Activated CD4-positive, alpha-beta T cell treated with anti-CD3 and anti-CD28 coated beads, Interleukin-2, amount 50 U/mL, for 4 hours (primary cell): Measurements from ENCODE around the gene SMOC2.

Source experiments
- DNase-seq, 2 experiments: peaks; one replicate each; pipeline ENCODE4 v3.0.0-alpha.2; 2020

Gene SMOC2

DNA sequence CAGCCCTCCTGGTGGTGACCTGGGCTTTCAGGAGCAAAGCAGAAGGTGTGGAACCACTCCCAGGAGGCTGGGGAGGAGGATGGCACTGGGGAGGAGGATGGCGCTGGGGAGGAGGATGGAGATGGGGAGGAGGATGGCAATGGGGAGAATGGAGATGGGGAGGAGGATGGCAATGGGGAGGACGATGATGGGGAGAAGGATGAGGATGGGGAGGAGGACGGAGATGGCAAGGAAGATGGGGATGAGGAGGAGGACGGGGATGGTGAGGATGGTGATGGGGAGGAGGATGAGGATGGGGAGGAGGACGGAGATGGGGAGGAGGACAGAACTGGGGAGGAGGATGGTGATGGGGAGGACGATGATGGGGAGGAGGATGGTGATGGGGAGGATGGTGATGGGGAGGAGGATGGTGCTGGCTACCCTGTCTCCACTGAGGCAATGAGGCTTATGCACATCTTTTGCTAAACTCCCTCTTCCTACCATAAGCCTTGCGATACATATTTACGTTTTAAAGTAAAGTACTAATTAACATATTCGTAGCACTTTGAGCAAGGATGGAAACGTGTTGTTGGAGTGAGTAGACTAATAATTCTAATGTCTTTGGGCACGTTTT, 7.4 kb downstream of the SMOC2 start:
- no peak for DNase-seq

DNA sequence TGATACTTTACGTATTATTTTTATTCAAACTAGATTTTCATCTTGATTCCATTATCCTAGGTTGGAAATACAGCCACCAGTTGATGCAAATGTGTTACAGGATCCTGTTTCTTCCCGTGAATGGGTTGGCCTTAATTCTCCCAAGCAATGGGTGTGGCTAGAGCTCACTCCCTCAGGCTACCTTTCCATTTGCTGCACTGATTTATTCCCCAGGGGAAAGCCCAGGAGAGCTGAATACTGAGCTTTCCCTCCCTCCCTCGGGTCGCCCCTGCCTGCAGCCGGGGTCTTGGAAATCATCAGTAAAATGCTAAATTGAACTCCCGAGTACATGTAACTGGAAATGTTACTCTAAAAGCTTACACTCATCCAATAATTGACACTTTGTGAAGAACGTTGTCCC, 9.9 kb downstream of the SMOC2 start:
- DNase-seq: no peak

DNA sequence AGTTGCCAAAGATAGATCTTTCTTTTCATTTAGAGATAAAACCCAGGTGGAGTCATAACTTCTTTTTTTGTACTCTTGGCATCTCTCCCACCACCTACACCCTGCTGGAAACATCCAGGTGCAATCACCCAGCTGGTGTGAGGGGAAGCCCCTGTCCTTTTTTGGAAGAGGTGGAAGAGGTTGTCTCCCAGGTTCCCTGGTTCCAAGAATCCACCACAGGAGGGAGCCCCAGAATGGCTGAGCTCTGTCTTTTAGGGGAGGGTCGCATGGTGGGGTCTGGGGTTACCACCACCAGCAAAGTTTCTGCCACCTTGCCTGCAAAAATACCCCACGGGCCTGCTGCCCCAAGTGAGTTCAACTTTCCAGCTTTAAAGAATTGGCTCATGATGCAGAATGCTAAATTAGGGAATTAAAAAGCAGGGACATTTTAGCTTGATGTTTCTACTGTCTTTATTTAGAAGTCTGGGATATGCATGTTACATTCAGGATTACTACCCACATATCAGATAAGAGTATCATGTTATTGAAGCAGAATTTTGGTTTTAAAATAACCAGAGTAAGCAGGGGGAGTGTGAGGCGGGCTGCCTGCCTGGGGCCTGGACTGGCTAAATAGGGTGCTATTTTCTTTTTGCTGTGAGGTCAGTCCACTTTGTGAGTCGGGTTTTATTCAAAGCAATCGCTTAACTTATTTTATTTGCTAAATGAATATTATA, 11.0 kb downstream of the SMOC2 start:
- no peak for DNase-seq

DNA sequence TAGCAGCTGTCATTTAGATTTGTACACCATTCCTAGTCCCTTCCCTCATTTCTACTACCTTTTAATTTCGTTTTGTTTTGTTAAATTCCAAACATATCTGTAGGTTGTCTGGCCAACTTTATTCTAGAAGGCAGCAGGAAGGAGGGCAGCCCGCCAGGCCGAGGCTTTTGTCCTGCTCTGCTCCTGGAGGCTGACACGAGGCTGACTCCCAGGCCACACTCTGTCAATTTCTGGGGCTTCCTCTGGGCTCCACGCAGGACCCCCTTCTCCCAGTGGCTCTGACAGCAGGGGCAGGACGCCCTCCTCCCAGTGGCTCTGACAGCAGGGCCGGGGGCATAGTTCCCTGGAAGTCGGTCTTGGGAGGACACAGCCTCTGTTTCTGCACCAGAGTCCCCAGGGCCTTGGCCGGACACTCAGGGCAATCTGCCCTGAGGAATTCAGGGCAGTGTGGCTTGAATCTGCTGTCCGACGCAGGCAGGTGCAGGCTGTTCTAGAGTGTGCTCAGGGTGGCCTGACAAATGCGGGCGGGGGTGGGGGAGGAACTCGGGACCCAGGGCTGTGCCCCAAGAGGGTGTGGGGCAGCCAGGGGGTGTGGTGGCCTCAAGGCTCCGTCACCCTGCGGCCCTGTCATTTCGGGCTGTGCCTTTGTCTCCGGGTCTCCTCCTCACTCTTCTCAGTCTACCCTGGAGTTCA, 11.8 kb downstream of the SMOC2 start:
- DNase-seq: no peak

DNA sequence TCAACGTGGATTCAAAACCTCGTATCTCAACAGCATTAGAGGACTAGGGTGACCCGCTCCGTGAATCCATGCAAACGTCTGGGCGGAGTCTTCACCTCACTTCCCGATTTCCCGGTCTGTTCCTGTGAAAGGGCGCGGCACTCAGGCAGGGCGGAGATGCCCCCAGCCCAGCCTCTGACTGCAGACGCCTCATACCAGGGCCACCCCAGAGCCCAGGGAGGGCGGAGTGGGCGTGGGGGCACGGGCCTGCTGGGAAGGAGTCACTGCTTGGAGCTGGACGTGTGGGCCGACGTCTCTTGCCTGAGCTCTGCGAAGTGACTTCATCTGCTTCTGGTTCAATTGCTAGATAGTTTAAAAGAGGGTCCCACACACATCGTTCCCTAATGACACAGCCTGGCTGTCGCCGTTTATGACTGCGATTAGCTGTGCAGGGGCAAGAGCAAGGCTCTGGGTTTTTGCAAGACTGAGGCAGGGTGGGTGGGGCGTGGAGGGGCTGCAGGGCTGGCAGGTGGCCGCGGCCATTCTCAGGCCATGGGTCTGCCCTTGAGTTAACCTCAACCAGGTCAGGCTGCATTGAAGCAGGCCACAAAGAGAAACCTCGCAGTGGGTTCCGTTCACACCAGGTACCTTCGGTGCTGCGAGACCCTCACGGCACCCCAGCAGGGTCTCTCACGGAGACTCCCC, 15.0 kb downstream of the SMOC2 start:
- DNase-seq: no peak

DNA sequence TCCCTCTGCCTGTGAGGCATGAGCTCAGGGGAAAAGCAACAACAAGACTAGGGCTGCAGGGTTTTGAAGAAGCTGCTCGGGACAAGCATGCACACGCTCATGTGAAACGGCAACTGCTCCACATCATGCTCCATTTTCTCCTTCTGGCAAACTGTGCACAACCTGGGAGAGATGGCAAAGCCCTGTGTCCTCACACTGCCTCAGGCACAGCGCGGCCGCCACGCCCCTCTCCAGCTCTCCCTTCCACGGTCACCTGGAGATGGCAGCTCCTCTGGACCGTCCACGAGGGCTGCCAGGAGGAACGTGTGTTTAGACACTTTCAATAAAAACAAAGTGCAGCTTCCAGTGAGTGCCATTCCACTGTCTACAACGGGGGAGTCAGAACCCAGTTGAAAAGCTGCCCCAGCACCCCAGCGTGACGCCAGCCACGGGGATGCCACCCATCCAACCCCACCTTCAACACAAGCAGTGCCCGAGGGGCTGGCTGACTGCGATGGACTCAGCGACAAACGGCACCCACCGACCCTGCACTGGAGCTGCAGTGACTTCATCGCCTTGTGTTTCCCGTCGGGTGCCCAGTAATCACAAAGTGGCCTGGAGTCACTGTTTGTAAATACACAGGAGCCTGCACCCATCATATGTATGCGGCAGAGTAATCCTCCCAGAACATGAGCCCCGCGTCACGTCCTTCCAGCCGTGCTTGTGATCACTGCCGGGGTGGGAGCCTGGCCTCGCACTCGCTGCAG, 16.1 kb downstream of the SMOC2 start:
- no peak for DNase-seq

DNA sequence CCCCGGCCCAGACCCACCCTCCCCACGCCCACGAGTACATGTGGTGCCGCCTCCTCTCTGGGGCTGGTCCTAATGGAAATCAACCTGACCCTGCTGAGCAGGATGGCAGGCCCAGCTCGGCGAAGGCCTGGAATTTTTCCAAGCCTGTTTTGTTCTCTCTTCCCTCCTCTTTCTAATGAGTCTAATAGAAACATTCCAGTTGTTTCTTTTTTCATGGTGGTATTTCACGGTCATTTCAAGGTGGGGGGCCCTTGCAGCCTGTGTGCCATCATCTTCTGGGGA, 16.6 kb downstream of the SMOC2 start:
- DNase-seq: no peak

DNA sequence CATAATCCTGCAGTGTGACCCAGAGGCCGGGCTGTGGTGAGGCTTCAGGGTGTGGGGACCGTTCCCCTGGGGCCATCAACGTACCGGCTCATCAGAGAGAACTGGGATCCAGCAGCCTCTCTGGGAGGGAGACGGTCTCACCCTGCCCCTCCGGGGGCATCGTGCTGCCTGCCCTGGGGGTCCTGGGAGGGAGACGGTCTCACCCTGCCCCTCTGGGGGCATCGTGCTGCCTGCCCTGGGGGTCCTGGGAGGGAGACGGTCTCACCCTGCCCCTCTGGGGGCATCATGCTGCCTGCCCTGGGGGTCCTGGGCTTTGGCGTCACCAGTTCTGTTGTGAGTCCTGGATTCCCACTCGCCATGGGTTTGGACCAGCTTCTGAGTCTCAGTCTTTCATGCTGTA, 17.1 kb downstream of the SMOC2 start:
- no peak for DNase-seq

DNA sequence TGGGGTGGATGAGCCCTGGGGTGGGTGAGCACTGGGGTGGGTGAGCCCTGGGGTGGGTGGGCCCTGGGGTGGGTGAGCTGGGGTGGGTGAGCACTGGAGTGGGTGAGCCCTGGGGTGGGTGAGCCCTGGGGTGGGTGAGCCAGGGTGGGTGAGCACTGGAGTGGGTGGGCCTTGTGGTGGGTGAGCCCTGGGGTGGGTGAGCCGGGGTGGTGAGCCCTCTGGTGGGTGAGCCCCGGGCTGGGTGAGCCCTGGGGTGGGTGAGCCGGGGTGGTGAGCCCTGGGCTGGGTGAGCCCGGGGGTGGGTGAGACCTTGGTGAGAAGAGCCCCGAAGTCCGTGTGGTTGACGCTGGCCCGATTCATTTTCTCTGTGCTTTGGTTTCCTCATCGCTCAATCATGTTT, 18.6 kb downstream of the SMOC2 start:
- DNase-seq: no peak

DNA sequence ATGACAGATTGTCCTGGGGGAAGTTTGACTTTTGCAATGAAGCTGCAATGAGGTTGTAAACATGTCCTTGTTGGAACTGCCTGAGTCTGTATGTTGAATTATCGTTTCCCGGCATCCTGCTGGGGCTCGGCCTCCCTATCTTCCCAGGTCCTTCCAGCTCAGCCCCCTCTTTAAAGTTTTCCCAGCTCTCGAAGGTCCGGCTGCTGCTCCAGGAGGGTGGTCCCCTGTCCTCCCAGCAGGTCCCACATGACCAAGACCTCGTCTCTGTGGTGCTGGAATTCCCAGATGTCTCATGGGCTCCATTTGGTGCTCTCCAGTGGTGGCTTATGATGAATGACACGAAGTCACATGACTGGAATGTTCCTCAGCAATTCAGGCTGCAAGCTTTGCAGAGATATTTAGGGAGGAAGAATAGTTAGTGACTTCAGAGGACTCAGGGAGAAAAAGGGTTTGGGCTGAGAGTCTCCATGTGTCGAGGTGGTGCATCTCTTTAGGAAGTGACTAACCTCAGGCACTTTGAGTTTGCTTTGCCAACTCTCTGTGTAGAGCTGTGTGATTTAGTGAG, 21.4 kb downstream of the SMOC2 start:
- no peak for DNase-seq

DNA sequence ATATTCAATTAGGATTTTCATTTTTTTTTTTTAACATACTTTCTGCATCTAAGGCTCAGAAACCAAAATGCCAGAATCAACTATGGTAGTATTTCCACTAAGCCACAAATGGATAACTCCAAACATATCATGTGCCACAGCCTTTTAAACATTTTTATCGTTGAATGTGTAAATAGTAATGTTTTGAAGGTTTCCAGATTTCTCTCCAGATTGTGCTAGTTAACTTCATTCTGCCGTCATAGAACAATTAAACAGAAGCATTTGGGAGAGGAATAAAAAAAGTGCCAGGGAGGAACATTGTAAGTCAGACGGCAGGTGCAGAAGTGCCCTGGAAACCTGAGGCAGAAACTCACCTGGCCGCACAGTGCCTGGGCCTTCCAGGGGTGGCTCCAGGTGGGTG, 23.6 kb downstream of the SMOC2 start:
- no peak for DNase-seq

DNA sequence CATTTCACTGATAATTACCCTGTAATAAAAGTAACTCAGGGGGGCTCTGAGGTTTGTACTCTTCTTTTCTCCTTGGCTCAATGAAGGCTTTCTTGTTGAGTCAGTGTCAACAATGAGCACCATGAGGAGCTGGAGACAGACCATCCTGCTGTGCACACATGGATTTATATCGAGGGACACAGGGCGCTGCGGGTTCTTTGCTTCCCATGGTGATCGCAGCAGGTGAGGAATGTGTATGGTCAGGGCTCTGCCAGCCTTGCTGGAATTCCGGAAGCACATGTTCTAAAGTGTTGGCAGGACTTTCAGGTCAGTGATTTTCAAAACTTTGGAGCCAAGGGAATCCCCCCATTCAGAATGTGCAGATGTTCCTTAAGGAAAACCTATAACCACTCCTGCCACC, 27.1 kb downstream of the SMOC2 start:
- no peak for DNase-seq

DNA sequence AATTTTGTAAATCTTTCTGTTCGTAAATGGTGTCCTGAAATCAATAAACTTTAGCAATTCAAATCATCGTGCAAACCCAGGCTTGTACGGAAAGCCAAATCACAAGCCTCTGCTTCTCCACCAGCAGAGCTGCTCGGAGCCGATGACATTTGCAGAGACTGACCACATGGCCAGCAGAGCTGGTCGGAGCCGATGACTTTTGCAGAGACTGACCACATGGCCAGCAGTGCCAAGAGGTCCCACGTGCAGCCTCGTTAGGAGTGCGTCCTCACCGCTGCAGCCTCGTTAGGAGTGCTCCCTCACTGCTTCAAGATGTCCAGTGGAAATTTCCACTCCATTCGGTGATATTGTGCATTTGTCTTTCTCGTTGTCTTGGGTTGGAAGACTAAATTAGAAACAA, 28.5 kb downstream of the SMOC2 start:
- no peak for DNase-seq

DNA sequence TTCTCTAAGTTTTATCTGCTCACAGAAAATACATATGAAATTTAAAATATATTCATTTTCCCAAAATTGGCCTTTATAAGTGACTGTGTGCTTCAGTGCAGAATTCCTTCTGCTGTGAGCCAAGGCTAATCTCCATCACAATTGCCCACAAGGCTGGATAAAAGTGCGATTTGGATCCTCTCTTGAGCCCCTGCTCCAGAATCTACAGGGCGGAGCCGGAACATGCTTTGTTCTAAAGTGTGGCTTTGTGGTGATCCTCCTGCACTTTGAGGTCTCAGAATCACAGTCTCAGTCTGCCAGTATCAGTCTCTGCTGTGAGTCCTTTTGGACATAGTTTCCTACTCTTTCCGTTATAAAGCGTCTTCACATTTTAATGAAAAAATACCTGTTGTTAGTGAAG, 28.9 kb downstream of the SMOC2 start:
- DNase-seq: no peak

DNA sequence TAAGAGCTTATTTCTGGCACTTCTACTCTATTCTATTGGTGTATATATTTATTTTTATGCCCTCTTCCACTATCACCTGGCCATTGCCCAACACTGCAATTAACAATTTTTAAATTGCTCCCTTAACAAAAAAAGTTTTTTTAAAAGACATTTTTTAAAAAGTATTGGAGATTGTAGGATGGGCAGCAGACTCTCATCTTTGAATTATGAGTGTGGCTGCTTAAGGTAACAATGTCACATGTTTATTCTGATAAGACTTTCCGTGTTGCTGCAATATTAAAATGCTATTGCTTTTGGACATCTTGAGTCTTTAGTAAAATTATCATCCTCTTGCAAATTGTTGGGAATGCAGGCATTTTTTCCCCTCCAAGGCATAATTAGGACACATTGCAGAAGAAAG, 31.4 kb downstream of the SMOC2 start:
- no peak for DNase-seq

DNA sequence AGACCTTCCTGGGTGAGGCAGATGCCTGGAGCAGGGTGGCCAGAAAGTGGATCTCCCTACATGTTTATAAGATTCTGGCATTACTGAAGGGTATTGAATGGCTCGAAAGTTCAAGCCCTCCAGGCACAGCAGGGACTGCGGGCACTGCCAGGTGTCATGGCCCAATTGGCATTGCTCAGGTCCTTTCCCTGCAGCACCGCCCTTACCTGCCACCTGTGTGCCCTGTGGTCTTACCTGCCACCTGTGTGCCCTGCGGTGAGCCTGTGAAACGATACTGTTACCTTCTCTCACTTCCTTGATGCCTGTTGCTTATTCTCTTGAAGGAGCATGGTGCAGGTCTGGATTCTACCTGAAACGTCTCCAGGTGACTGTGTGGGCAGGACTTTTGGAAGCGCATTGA, 32.2 kb downstream of the SMOC2 start:
- no peak for DNase-seq

DNA sequence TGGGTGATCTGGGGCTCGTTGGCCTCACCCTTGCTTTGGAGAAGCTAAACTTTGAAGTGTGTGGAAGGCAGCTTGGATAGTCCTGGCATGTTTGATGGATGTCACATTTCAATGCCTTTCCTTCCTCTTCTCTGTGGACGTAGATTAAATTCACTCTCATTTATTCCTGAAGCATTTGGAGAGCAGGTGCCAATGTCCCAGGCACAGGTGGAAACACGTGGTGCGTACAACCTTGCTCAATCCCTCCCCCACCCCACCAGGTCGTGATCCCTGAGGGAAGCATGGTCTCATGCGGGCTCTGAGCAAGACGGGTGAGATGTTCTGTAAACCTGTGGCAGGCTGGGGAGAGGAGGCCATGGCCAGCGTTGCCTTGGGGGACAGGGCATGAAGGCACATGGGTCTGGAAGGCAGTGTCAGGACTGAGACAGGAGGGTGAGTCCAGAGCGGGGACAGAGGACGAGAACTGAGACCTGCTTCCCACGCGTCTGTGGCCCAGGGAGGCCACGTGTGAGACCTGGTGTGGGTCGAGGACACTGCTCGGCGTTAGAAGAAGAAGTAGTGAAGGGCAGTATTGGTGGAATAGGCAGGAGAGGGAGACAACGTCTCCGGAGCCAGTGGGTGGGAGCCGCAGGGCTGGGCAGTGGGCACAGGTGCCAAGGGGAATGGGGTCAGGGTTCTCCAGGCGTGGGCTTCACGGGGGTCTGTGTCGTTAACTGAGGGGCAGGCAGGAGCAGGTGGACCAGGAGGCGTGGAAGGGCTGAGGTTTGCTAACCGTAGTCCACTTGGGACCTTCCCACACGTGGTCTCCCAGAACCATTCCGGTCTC, 34.4 kb downstream of the SMOC2 start:
- DNase-seq: no peak

DNA sequence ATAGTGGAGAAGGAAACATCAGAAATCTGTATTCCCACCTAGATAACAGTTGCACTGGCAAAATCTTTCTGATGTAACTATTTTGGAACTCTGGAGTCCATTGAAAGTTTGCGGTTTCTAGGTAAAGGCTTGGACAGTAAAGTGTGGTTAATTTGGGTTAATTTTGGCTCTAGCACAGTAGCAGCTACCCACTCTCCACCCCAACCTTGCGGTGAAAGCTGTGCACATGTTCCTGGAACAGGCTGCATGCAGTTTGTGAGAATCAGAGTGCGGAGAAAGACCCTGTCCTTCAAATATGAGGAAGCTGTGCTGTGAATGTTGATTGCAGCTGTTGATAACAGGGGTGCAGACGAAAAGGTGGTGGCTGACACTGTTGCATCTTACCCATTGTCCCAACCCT, 38.4 kb downstream of the SMOC2 start:
- DNase-seq: no peak

DNA sequence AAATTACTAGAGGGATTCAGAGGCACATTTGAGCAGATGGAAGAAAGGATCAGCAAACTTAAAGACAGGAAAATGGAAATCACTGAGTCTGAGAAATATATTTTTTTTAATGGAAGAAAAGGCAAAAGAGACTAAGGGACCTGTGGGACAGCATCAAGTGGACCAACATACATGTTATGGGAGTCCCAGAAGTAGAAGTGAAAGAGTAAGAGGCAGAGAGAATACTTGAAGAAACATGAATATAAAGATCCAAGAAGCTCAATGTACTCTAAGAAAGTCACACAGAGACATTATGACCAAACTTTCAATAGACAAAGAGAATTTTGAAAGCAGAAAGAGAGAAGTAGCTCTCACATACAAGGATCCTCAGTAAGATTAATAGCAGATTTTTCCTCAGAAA, 39.5 kb downstream of the SMOC2 start:
- DNase-seq: no peak

DNA sequence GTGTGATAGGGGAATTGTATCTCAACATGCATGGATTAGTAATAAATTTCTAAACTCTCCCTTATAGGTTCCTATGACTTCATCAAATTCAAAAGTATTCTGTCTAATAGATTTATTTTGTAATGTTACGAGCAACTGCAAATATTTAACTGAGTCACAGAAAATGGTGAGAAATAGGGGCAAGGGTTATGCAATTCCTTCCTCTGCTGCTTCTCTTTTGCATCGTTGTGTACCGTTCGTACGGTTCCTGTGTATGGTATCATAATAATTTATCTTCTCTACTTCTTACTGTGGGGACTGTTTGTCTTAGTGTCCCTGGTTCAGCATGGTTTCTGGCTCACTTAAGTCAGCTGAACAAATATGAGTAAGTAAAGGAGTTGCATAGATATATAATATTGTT, 44.8 kb downstream of the SMOC2 start:
- no peak for DNase-seq

DNA sequence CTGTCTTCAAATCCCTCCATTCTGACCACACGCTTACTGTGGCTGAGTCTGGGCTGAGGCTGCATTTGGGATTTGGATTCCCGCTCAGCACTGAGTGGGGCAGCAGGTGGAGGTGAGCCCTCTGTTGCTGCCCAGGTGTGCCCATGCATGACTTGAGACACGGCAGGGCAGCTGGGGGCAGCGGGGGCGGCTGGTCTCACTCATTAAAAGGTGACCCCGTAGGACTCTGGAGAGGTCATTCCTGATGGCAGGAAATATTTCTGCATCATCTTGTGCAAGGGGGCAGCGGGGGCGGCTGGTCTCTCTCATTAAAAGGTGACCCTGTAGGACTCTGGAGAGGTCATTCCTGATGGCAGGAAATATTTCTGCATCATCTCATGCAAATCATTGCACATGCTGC, 49.8 kb downstream of the SMOC2 start:
- DNase-seq: no peak

DNA sequence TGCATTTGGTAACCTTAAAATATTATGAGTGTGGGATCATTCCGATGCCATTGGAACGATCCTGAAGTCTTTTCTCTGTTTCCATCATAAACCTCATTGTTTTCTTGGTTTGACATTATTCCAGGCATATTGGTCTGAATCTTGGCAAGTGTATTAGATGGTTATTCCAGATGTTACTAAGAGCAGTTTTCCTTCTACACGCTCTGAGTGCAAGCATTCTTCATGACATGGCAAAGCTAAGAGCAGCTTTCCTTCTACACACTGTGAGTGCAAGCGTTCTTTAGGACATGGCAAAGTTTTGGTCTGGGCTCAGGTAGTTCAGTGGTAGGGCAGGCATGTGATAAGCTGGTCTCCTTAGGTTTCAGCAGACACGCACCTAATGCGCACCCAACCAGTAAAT, 53.0 kb downstream of the SMOC2 start:
- no peak for DNase-seq
